Midbrain (tissue), 1 donor: ENCODE measurements around the gene DENND1A.

Experiments used
- DNase-seq: peaks from one replicate; lab custom pipeline; 2025; lab: John Stamatoyannopoulos, UW

Gene DENND1A

DNA sequence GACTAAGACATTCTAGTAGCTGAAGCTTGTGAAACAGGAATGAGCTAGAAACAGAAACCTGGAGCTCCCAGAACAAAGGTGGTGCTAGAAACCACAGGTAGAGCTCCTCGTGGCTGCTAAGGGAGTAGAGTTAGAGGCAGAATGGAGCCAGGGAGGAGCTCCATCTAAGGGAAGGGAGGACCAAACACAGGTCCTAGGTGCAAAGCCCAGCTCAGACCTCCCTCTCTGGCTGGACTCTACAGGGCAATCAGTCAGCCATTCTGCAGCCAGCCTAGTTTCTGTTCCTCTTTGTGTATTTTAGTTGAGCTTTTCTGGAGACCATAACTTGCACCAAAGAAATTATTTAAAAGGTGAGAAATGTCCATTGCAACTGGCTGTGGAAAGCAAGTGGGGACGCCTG is 503.5 kb downstream of the DENND1A start:
- DNase-seq, result no peak

DNA sequence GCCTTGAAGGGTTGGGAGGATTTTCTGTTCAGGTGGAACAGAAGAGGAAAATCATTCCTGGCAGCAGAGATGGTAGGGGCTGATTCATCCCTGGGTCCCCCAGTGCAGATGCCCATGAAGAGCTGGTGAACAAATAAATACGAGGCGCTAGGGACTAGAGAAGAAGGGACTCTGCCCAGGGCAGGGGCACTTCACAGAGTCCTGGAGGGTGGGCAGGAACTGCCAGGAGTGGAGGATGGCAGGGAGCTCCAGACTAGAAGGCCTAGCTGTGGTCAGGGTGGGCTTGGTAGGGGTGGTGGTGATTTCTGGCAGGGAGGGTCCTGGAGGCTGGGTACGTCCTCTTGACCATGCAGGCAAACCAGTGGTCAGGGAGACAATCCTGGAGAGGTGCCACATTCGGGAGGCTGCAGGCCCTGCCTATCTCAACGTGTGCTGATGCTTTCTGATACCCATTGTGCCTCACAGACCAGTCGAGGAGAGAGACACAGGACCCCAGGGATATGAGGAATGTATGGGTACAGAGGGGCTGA is 504.0 kb downstream of the DENND1A start:
- DNase-seq, result no peak

DNA sequence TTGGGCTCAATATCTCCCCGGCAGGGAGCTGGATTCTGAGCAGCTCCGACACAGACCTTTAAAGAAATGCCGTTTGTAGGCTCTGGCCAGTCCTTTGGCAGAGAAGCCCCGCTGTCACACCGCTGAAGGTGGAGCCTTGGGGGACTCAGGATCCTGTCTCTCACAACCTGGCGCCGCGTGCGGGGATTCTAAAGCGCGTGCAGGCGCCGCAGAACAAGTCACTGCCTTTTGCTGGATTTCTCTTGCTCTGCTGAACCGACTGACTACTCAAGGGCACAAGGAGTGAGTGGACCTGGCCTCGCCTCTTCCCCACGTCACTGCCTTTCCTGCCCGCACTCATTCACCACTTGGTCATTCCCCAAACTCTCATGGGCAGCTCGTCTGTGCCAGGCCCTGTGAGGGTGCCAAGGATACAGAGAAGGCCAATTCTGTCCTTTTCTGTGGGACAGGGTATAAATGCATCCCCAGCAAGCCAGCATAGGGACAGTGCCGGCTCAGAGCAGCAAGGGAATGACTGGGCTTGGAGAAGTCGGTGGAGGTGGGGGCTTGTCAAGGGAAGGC is 504.6 kb downstream of the DENND1A start:
- peak; percentile 20 for DNase-seq

DNA sequence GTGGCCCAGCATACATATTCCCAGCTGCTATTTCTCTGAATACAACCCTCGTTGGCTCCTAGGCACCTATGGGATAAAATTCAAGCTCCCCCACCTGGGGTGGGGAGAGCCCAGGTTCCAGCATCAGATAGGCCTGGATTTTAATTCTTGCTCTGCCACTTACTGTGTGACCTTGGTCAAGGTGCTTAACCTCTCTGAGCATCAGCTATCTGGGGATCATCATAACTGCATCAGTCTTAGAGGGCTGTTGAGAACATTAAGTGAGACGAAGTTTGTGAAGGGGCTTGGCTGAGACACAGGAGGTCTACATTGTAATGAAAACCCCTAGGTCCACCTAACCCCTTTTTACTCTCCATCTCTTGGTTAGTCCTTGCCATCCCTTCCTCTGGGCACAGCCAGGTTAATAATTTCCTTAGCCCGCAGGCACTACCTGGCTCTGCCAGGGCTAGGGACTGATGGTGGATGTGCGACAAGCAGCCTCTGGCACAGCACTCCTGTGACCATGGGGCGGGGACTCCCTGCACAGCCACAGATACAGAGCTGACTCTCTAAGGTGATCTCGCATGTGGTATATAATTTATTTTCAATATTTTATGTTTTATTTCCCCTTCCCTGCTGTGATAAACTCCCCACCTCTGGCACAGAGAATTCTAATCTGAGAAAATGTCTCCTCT is 505.2 kb downstream of the DENND1A start:
- no peak for DNase-seq

DNA sequence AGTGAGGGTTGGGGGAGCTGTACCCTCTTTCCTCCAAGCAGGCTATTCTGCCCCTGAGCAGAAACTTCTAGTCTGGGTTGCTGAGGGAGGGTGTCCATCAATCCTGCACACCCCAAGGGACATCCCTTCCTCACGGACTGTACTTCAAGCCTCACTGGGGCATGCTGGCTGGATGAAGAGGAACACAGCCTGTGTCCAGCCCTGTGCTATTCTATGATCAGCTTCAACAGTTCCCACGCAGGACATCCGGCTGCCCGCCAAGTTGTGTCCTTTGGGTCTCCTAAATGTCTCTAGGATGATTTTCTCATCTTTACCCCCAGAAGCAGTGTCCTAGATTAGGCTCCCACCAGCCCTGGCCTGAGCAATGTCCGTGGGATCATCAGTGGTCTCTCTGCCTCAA is 505.8 kb downstream of the DENND1A start:
- no peak for DNase-seq

DNA sequence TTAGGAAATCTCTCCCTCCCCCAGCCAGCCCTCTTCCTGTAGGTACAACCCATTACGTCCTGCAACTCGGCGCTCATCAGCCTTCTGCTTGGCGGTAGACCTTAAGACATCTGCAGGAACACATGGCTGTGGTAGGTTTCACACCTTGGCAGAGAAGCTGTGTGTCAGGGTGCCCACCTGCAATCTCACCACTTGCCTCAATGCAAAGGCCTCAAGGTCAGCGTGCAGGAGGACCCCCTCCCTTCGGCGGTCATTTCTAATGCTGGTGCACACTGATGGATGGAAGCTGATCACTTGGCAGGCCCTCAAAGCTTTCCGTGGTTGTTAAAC is 506.6 kb downstream of the DENND1A start:
- DNase-seq, result no peak

DNA sequence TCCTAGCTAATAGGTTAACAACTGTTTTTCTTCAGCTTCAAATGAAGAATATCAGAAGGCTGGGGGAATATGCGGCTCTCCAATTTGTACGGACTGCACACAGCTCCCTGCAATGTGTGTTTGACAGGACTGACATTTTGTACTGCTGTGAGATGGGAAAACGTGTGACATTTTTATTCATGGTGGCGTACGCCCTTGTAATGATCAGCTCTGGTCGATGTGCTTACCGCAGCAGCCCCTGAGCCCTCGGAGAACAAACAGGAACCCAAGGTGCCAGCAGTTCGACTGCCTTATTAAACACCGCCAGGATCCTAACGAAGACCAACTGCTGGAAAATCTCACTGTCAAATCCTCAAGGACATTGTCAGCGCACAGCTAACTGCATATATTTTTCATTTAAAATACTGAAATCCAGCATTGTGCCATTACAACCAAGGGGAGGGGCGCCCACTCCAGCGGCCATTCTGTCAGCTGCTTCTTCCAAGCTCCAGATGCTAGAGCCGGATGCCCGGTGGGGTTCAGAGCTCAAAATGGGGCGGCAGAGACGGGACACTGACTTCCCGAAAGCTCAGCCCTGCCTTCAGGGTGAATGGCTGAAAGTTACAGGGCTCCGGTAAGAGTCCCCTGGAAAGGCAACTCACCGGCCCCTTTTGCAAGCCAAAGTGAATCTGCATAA is 507.2 kb downstream of the DENND1A start:
- no peak for DNase-seq

DNA sequence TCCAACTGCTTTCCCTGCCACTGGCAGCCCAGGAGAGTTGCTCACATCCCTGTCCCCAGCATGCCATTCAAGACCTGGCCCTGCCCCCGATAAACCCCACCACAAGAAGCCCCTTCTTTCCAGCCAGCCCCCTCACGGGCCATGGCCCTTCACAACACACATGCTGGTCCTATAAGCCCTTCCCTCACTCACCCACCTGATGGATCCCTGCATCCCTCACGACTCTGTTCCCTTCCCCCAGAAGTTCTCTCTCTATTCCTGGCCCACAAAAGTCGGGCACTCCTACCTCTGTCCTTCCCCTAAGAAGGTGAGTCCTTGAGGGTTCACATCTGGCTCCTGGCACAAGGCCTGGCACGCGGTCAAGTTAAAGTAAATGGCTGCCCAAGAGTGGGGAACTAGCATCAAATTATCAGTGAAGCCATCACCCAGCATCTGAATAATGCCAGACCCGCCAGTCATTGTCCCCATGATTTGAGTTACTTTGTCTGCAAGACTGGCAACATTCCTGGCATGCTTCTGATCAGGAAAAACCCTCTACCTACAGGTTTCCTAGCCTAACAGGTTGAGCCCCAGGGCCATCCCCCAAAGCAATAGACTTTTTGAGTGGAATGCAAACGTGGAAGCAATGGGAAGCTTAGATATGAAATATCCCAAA is 508.0 kb downstream of the DENND1A start:
- DNase-seq, result no peak

DNA sequence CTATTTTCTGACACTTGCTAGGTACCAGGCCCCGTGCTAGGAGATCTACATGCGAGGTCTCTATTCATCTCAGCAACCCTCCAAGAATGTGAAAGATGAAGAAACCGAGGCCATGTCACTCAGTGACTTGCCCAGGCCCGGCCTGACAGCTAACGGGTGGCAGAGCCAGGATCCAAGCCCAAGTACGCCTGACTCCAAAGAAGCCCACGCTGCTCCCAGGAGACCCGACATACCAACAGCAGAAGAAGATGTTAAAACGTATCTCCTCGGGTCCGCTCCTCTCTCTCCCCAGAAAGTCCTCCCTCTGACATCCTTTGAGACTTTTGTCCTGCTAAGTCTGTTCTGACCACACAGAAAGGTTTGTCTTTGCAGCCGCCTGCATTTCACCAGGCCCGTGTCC is 508.7 kb downstream of the DENND1A start:
- no peak for DNase-seq

DNA sequence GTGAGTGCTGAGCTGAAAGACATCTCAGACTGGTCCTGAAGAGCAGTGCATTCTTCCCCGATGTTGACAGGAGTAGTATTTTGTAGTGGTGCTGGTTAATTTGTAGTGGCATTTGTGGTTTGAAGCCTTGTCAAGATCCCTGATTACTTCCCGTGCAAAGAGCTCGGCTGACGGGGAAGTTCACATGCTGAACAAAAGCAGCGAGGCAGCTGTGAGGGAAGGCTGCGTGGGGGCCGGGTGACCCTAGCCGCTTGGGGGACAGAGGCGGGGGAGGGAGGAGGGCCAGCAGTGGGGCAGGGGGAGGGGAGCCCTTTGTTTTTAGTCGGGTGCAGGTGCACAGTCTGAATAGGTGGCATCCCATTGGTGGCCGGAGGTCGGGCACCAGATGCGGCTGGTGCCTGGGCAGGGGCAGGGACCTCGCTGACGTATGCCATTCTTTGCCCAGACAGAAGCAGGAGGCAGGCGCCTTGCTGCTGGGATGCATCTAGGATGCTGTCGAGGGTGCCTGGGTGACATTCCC is 509.3 kb downstream of the DENND1A start:
- no peak for DNase-seq

DNA sequence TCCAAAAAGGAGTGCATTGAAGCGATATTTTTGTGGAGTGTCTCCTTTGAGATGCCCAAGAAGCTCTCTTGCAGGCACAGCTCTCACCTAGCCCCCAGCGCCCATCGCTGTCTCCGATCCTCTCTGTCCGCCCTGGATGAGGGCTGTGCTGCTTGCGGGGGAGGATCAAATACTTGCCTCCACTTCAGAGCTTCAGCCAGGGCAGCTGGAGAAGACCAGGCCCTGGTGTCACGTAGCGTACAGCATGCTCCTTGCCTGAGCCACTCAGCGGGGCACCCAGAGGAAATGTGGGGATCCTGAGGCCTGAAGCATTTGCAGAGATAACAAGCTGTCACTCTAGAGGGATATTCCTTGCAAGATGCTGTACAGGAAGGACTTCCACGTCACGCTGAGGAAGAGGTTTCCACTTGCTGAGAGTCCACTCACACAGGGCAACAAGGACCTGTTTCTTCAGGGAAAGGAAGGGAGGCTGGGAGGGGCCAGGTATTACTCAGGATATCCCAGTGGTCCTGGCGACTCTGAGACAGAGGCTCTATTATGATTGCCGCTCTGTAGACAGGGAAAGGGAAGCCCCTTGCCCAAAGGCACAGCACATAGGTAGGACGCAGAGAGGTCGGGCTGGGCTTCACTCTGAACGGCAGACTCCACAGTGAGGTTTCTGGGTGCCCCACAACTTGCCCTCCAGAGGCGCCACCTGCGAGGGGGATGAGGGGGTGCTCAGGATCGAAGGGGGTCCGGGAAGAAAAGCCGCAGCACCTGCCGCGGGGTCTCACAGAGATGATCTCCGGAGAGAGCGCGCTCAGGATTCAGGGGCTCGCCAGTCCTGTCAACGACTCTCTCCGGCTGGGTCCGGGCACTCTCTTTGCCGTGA is 510.0 kb downstream of the DENND1A start:
- DNase-seq, result no peak

DNA sequence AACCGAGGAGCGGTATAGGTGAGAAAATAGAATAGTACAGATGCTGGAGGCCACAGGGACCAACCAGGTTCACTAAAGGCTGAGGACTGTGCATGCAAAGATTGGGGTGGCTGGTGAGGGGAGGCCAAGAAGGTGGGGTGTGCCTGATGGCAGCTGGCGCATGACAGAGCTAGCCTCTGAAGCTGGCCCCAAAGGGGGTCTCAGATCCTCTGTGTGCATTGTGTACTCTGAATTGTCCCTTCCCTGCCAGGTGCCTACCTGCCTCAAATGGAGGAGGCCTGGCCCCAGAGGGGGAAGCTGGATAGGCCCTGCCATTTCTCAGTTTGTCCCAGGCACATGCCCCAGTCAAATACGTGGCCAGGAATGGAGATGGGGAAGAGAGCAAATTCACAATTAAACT is 510.8 kb downstream of the DENND1A start:
- DNase-seq, result no peak

DNA sequence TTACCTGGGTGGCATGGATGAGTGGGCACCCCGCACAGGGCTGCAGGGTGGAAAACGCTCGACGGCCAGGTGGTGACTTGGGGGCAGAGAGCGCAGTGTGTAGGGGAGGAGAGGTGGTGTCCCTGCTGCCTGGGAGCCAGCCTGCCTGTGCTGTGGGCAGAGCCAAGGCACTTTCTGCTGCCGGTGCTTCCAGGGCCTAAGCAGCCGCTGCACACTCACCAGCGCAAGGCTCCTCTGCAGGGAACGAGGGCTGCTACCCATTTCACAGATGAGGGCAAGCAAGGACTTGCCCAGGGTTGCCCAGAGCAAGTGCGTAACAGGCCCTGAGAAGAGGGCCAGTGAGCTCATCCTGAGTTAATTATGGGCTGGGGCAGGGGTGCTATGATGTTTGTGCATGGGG is 511.4 kb downstream of the DENND1A start:
- DNase-seq, result no peak

DNA sequence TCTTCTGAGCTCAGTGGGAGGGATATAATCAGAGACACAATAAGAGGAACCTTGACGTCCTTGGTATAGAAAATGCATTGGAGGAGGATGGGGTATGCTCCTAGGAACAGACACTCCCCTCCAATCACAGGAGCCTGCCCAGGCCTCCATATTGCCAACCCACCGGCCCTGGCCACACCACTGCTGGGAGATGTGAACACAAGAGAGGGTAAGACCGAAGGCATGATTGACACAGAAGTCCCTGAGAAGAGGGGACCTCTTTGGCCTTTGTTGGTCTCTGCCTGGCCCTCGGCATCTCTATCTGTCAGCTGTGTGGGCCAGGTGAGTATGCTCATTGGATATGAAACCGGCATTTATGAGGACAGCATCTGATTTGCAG is 511.9 kb downstream of the DENND1A start:
- no peak for DNase-seq

DNA sequence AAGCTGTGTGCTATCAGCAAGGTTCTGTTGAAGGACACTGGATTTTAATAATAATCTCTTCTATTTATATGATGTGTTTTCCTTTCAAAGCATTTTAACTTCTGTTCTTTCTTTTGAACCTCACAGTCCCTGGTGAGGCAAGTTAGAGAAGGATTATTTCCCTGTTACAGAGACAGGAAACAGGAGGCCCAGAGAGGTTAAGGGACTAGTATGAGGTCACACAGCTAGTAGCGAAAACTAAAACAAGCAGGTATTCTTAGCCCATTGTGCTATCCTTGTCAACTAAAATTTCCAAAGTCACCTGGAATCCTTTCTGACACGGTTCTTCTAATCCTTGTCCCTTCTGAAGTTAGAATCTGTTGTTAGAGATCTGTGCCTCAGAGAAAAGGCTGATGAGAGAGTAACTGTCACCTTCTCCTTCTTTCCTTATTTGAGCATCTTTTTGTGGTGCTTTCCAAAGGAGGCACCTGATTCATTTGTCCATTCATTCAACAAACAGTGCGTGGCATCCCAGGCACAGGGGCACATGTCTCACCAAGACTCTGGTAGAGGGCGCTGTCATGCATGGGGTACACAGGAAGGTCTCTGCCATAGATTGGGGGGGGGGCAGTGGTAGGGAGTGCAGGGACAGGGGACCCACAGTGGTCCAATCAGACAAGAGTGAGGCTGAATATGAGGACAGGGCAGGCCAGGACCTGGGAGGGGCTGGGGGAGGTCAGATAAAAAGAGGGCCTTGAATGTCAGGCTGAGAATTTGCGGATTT is 512.5 kb downstream of the DENND1A start:
- DNase-seq, result no peak

DNA sequence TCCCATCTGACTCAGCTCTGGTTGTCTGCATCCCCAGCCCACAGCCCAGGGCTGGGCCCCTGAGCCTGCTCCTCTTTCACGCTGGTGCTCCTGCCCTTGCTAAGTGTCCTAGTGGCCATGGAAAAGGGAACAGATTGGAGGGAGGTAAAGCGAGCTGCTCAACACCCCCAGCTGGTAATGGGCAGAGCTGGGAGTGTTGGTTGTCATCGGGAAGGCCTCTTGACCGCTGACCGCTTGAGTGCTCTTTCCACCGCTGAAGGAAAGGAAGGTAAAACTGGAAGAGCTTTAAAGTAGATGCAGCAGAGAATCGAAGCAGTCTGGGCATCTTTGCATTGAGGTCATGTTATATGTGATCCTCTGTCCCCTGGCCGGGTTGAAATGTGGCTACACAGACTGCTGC is 513.8 kb downstream of the DENND1A start:
- DNase-seq, result no peak

DNA sequence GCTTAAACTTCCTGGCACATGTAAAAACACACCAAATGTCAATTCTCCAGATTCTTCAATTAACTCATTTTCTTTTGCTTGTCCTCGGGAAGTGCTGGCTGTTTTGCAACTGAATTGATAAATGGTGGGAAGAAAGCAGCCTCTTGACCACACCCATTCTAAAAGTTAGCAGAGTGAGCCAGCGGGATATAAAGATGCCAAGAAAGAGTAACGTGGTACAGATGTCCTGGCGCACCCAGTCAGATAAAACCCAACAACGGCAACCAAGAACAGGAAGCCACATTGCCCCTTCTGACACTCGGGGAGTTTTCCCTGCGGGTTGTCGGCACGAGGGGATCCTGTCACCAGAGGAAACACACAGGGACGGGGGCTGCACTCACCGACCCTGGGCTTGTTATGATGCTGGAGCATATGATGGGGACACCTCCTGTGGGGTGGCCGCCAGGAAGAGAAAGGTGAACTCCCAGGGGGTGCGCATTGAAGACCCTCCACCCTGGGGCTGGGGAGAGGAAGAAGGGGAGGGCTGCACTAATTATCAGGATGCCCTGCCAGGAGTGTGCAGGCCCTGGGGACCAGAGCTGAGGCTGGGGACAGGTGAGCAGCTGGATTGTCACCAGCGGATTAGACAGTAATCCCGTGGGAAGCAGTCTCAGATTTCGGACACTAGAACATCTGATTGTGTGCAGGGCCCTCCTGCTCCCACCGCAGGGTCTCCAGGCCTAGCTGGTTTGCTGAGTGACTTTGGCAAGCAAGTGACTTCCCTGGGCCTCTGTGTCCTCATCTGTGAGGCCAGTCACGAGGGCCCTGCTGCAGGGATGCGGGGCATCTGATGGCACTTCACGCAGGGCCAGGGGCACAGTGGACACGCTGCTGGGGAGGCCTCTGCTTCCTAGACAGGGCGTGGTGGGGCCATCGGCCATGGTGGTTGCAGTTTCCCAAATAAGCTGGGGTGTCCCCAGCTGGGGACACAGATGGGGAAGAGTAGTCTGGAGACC is 514.7 kb downstream of the DENND1A start:
- no peak for DNase-seq

DNA sequence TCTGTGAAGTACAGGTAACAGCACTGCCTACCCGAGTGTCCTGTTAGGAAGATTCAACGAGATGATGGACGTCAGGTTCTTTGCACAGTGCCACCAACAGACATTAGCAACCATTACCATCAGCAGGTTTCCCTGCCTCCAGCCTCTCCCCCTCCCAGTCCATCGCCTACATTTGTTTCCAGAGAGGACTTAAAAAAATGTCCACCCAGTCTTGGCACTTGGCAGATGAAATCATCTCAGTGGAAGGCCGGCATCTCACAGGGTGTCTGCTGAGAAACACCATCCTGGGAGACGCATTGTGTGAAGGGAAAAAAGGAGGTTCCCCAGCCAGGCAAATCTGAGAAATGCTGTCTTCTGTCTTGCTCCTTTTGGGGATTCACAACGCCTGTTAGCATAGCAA is 515.7 kb downstream of the DENND1A start:
- DNase-seq, result no peak

DNA sequence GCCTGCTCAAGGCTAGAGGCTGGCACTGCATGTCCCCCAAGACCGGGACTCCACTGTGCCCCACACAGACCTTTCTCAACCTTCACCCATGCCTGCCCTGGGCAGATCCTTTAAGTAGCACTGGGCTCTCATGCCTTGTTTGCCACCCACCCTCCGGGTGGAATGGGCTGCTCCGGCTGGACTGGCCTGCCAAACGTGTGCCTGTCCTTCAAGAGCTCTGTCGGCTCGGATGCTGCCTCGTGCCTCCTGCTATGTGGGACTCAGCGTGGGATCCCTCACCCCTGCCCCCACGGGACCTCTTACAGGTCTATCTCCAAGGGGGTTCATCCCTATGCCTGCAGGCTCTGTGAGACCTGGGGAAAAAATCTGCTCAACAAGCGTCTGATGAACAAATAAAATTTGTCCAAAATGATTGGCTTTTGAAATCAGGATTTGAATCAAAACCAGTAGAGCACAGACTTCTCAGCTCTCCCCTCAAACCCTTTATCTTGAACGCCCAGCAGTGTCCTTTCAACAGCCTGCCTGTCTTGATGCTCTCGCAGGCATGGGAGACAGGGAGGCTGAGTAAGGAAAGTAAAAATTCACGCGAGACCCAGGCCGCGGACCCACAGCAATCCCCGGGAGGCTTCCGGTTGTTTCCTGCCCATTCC is 517.6 kb downstream of the DENND1A start:
- no peak for DNase-seq
